Thoracic aorta endothelial cell (primary cell): Measurements from ENCODE around the gene CPHXL. TPM values are rescaled to one million over a fixed set of nuclear protein-coding genes. Genes with fewer than 3 reads are reported as not detected.

Source experiments
- small RNA-seq: library from RNA; depleted of rRNA; stranded (forward); fragments of <200 nt; gene quantifications from one replicate; pipeline ENCODE3, GENCODE V24; 2012
- total RNA-seq: library from RNA; depleted of rRNA; stranded (reverse); fragments of >200 nt; gene quantifications from 2 replicates; pipeline ENCODE4 v1.2.3, GENCODE V29; 2012

The CPHXL gene
- not detected in 2 replicates for total RNA-seq

DNA sequence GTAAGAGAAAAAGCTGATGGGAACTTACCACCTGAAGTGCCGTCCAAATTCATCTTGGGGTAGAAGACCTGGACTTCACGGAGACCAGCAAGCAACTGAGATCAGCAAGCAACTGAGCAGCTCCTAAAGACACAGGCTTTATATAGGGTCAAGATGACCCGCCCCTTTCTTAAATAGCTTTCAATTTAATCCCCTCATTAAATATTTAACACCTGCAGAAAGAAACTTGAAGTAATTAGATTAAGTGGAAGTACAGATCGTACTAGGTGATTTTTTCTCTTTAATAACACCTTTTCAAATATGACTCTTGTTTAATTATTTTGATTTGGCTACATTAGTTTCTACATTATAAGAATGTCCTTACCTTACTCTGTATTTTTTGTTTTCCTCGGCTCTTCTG, at the start of gene CPHXL:
Gene CPHXL (minus strand): TSS at position 101 of the 400 bp plus-strand sequence. CDS start 48 bp downstream, at position 53.

DNA sequence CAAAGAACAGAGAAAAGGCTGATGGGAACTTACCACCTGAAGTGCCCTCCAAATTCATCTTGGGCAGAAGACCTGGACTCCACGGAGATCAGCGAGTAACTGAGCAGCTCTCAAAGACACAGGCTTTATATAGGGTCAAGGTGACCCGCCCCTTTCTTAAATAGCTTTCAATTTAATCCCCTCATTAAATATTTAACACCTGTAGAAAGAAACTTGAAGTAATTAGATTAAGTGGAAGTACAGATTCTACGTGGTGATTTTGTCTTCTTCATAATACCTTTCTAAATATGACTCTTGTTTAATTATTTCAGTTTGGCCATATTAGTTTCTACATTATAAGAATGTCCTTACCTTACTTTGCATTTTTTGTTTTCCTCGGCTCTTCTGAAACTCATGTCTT, 24.9 kb downstream of the CPHXL start, which contains the start of gene DUXB:
Gene DUXB (minus strand): TSS at position 101 of the 400 bp plus-strand sequence. CDS start 43 bp downstream, at position 58.

DNA sequence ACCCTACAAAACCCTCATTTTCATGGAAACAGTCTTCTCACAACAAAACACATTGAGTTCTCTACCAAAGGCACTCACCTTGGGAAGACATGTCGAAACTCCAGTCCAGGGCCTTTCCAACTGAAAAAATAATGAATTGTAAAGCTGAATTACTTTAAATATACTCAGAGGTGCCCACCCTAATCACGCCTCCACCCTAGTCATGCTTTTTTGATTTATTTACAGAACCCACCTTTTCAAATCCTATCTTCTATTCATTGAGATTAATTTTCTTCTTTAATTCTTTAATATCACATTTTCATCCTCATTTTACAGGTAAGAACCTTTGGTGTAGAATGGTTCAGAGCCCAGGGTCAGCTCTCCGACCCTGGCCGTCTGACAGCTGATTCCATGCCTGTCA, 49.4 kb downstream of the CPHXL start, which contains the start of gene CPHXL2:
Gene CPHXL2 (minus strand): TSS at position 101 of the 400 bp plus-strand sequence. CDS start 10 bp downstream, at position 91.

Small RNAs within 50 kb of the gene (small RNA-seq; reads per million reads assigned to genes)
- not detected for gene RN7SL520P

Other genes starting within 250 kb of the CPHXL start
- 0.40 and 1.3 TPM in 2 replicates for gene CHST6, start 231.0 kb downstream of the CPHXL start, total RNA-seq
- gene CHST5, start 190.4 kb downstream of the CPHXL start, total RNA-seq, result not detected in 2 replicates
- gene TMEM231, start 170.2 kb downstream of the CPHXL start, total RNA-seq, result 11.3 and 11.7 TPM in 2 replicates
- gene GABARAPL2, start 160.1 kb downstream of the CPHXL start, total RNA-seq, result 49.7 and 50.1 TPM in 2 replicates
- gene ADAT1, start 103.2 kb downstream of the CPHXL start, total RNA-seq, result 74.5 and 82.1 TPM in 2 replicates
- 220 and 225 TPM in 2 replicates for gene KARS1, start 78.8 kb downstream of the CPHXL start, total RNA-seq
- 34.5 and 42.3 TPM in 2 replicates for gene TERF2IP, start 78.7 kb downstream of the CPHXL start, total RNA-seq
- gene CPHXL2, start 49.5 kb downstream of the CPHXL start, total RNA-seq, result not detected in 2 replicates
- gene DUXB, start 25.0 kb downstream of the CPHXL start, total RNA-seq, result not detected in 2 replicates